GM18526 (cell line): ENCODE measurements around the gene TRAF3.

Experiments used
- POLR2A ChIP-seq: IDR thresholded peaks from 3 replicates; pipeline ENCODE4 v1.6.1; 2011; ENCODE audit not compliant: insufficient read length; ENCODE audit errors: extremely low read depth

Gene TRAF3

GRCh38 chr14:102955636-102956408, 178.6 kb downstream of the TRAF3 start:
- TF ChIP-seq POLR2A, result no peak

- no peak for TF ChIP-seq POLR2A
Observed at GRCh38 chr14:102957222-102957621, 180.0 kb downstream of the TRAF3 start.

- no peak for TF ChIP-seq POLR2A
Observed at GRCh38 chr14:102958461-102958860, 181.2 kb downstream of the TRAF3 start.
